NCI-H748 (cell line): ENCODE data around the gene PACRG.

Experiments used
- DNase-seq: peaks from one replicate; lab custom pipeline; 2025; ENCODE audit not compliant: unreplicated experiment; lab: John Stamatoyannopoulos, UW

Gene PACRG

GRCh38 chr6:162773996-162774395, 46.2 kb downstream of the PACRG start:
- DNase-seq, result no peak

- DNase-seq, result no peak
These were observed 49.3 kb downstream of the PACRG start for GRCh38 chr6:162777091-162777490.

GRCh38 chr6:162778603-162779002, 50.8 kb downstream of the PACRG start:
- DNase-seq, result no peak

- no peak for DNase-seq
These were observed 58.0 kb downstream of the PACRG start for GRCh38 chr6:162785632-162786242.

GRCh38 chr6:162798546-162799266, 70.9 kb downstream of the PACRG start:
- DNase-seq, result no peak

- DNase-seq, result peak; percentile 70
These were observed 86.7 kb downstream of the PACRG start for GRCh38 chr6:162814426-162814973.

GRCh38 chr6:162817196-162817595, 89.4 kb downstream of the PACRG start:
- no peak for DNase-seq

- DNase-seq, result no peak
These were observed 91.5 kb downstream of the PACRG start for GRCh38 chr6:162819284-162819683.

- no peak for DNase-seq
These were observed 93.3 kb downstream of the PACRG start for GRCh38 chr6:162821102-162821501.

- no peak for DNase-seq
These were observed 97.8 kb downstream of the PACRG start for GRCh38 chr6:162825597-162825996.

- no peak for DNase-seq
These were observed 101.4 kb downstream of the PACRG start for GRCh38 chr6:162829013-162829742.

- no peak for DNase-seq
These were observed 106.0 kb downstream of the PACRG start for GRCh38 chr6:162833776-162834175.

- no peak for DNase-seq
These were observed 118.2 kb downstream of the PACRG start for GRCh38 chr6:162845972-162846371.

GRCh38 chr6:162846723-162847122, 118.9 kb downstream of the PACRG start:
- no peak for DNase-seq

- no peak for DNase-seq
These were observed 121.5 kb downstream of the PACRG start for GRCh38 chr6:162849269-162849668.

GRCh38 chr6:162852192-162852591, 124.4 kb downstream of the PACRG start:
- DNase-seq, result no peak

GRCh38 chr6:162852840-162853577, 125.2 kb downstream of the PACRG start:
- no peak for DNase-seq

GRCh38 chr6:162854228-162854627, 126.5 kb downstream of the PACRG start:
- no peak for DNase-seq

GRCh38 chr6:162854734-162855191, 127.0 kb downstream of the PACRG start:
- DNase-seq, result no peak

GRCh38 chr6:162856885-162857284, 129.1 kb downstream of the PACRG start:
- DNase-seq, result peak; percentile 90

- DNase-seq, result peak; percentile 34
These were observed 129.6 kb downstream of the PACRG start for GRCh38 chr6:162857326-162857725.
